SJCRH30 (cell line): ENCODE results near the gene PMFBP1. TPM values are rescaled to one million over a fixed set of nuclear protein-coding genes. Genes with fewer than 3 reads are reported as not detected.

Experiments used
- DNase-seq, 2 experiments: peaks; one replicate each; pipeline ENCODE4 v3.0.0-alpha.2; 2015 to 2020
- H3K27ac ChIP-seq: fragments of 250-450 bp; sonication (Bioruptor Pico); 2 replicates; pipeline ENCODE4 v1.5.1; 2020; ENCODE audit warnings: mild to moderate bottlenecking, moderate library complexity
- H3K27me3 ChIP-seq: fragments of 250-450 bp; sonication (Bioruptor Pico); 2 replicates; pipeline ENCODE4 v1.5.1; 2020; ENCODE audit warnings: mild to moderate bottlenecking, moderate library complexity
- H3K36me3 ChIP-seq: fragments of 250-450 bp; sonication (Bioruptor Pico); 2 replicates; pipeline ENCODE4 v1.5.1; 2020; ENCODE audit warnings: mild to moderate bottlenecking, moderate library complexity
- H3K4me1 ChIP-seq: fragments of 250-450 bp; sonication (Bioruptor Pico); 2 replicates; pipeline ENCODE4 v1.5.1; 2020; ENCODE audit warnings: mild to moderate bottlenecking, moderate library complexity
- H3K4me3 ChIP-seq: fragments of 250-450 bp; sonication (Bioruptor Pico); 2 replicates; pipeline ENCODE4 v1.5.1; 2020; ENCODE audit warnings: mild to moderate bottlenecking, moderate library complexity
- H3K9me3 ChIP-seq: fragments of 250-450 bp; sonication (Bioruptor Pico); replicated peaks from 2 replicates; pipeline ENCODE4 v1.5.1; 2020; ENCODE audit warnings: mild to moderate bottlenecking, moderate library complexity
- total RNA-seq: library from RNA; depleted of rRNA; stranded (reverse); fragments of >200 nt; shearing (Covaris generic); gene quantifications from 2 replicates; pipeline ENCODE4 v1.2.3, GENCODE V29; 2014

PMFBP1 gene
- total RNA-seq, 1 experiment from 2014 or later = 0.34 TPM

DNA sequence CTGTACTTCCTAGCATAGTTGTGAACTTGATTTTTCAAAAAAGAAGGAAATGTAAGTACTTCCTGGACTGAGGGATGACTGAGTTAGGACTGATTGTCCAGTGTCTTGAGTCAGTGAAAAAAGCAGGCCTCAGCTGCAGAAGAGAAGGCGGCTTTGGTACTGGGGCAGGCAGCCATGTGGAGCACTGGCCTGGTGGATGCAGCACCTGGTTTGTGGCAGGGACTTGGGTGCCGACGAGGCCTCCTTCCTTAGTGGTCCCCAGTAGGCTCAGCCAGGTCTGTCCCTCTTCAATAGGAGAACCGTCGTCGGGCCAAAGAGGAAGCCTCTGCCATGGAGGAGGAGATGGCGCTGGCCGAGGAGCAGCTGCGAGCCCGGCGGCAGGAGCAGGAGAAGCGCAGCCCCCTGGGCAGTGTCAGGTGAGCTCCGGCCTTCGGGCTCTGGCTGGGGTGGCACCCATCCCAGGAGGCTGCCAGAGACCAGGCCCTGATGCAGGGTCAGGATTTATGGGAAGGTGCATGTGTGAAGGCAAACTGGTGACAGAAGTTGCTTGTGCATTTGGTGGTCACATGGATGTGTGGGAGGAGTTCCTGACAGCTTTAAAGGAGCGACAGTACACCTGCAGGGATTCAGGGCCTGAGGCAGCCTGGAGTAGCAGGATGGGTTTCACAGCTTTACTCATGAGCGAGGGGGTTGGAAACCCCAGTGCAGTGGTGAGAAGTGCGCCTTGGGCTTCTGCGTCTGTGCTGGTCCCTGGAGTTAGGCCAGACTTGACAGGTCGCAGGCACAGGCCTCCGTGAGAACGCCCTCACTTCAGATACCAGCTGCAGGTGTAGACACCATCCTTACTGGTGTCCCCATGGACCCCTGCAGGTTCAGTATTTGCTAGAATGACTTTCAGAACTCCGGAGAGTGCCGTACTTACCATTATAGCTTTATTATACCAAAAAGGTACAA is 61.0 kb downstream of the PMFBP1 start:
- no peak for DNase-seq
- H3K27ac ChIP-seq = no peak overlapping the region
- peaks cover 5% of the 10 kb centered on the region for H3K36me3 ChIP-seq
- H3K4me1 ChIP-seq = no peaks in the 10 kb centered on the region
- no peaks in the 10 kb centered on the region for H3K9me3 ChIP-seq
- no peaks in the 10 kb centered on the region for H3K27me3 ChIP-seq
- H3K4me3 ChIP-seq = no peak overlapping the region

DNA sequence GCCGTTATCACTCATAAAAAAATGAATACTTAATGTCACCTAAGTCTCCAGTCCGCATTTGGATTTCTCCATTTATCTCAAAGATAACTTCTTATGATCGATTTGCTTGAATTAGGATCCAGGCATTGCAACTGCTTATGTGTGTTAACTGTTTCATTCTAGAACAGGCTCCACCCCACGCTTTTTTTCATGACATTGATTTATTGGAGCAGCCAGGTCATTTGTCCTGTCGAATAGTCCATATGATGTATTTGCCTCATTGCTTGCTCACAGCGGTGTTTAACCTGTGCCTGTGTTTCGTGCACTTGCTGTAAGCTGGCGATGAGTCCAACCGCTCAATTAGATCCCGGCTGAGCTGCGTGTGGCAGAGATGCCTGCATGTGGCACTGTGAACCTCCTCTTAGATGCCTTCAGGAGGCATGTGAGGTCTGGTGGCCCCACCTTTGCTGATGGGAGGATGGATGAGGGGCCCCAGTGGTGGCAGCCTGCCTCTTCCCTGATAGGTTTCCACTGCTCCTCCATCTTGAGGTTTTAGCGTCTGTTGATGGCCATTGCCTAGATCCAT is 61.9 kb downstream of the PMFBP1 start:
- no peaks in the 10 kb centered on the region for H3K9me3 ChIP-seq
- DNase-seq = no peak
- H3K27me3 ChIP-seq = no peaks in the 10 kb centered on the region
- H3K4me3 ChIP-seq = no peak overlapping the region
- no peaks in the 10 kb centered on the region for H3K4me1 ChIP-seq
- H3K27ac ChIP-seq = no peak overlapping the region
- H3K36me3 ChIP-seq = peaks cover 5% of the 10 kb centered on the region

DNA sequence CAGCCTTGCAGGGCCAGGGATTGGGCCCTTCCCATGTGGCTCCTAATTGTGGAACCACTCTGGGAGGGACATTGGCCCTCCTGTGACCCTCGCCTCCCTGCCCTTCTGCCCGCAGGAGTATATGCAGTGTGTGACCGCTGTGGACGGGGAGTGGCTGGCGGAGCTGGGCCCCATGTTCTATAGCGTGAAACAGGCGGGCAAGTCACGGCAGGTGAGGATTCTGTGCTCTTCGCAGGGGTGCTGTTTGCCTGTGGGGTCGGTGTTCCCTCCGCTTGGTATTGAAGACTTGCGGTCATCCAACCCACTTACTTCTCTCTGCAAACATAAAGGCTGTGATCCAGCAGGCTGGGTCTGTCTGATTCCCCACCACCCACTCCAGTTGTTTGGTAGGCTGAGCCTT is 62.7 kb downstream of the PMFBP1 start:
- Histone ChIP-seq H3K4me3 (no peak overlapping the region), H3K27ac (no peak overlapping the region), H3K4me1 (no peaks in the 10 kb centered on the region), H3K27me3 (no peaks in the 10 kb centered on the region), H3K36me3 (peaks cover 5% of the 10 kb centered on the region), H3K9me3 (no peaks in the 10 kb centered on the region)
- no peak for DNase-seq

DNA sequence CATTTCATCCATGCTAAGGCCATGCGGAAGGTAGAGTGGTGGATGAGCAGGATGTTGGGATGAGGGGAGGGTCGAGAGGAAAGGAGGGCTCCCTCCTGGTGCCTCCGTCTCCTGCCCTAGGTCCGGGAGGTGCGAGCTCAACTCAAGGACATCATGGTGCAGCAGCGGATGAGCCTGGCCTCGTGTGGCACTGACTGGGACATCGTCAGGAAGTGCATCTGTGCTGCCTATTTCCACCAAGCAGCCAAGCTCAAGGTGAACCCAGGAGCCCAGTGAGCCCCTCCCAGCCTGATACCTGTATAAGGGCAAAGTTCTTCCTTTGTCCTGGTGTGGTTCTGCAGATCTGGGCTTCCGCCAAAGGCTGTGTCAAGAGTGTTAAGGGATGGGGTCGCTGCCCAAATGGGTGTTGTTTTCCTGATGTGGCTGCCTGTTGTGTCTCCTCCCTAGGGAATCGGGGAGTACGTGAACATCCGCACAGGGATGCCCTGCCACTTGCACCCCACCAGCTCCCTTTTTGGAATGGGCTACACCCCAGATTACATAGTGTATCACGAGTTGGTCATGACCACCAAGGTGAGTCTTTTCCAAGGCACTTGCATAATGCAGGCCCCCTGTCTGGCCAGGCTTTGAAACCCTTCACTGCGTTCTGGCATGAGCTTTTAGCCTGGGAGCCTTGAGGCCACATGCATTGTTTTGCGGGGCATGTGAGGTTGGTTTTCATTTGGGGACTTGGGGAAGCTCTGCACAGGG is 63.4 kb downstream of the PMFBP1 start:
- H3K4me3 ChIP-seq = no peak overlapping the region
- no peaks in the 10 kb centered on the region for H3K27me3 ChIP-seq
- peaks cover 5% of the 10 kb centered on the region for H3K36me3 ChIP-seq
- DNase-seq = no peak
- H3K9me3 ChIP-seq = no peaks in the 10 kb centered on the region
- H3K4me1 ChIP-seq = no peaks in the 10 kb centered on the region
- no peak overlapping the region for H3K27ac ChIP-seq

- H3K4me1 ChIP-seq = no peaks in the 10 kb centered on the region
- no peak overlapping the region for H3K4me3 ChIP-seq
- H3K27me3 ChIP-seq = no peaks in the 10 kb centered on the region
- DNase-seq = no peak
- H3K9me3 ChIP-seq = no peaks in the 10 kb centered on the region
- no peak overlapping the region for H3K27ac ChIP-seq
- peaks cover 11% of the 10 kb centered on the region for H3K36me3 ChIP-seq
Measured at GRCh38 chr16:72107371-72107770, 64.6 kb downstream of the PMFBP1 start.

DNA sequence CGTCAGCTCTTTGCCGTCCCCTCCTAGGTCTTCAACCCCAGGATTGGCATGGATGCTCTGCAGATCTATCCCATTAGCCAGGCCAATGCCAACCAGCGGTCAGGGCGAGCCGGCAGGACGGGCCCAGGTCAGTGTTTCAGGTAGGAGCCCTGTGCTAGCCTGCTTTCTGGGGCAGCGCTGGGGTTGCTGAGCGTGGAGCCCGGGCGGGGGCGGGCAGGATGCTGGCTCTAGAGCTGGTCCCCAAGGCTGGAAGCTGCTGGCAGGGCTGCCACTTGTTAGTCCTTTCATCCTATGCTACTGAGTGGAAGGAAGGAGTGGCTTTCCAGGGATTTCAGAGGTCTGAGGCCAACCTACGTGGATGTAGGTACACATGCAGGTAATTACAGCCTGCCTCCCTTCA is 66.0 kb downstream of the PMFBP1 start:
- peaks cover 14% of the 10 kb centered on the region for H3K36me3 ChIP-seq
- H3K4me3 ChIP-seq = no peak overlapping the region
- no peak for DNase-seq
- H3K27me3 ChIP-seq = no peaks in the 10 kb centered on the region
- no peaks in the 10 kb centered on the region for H3K4me1 ChIP-seq
- no peaks in the 10 kb centered on the region for H3K9me3 ChIP-seq
- no peak overlapping the region for H3K27ac ChIP-seq

DNA sequence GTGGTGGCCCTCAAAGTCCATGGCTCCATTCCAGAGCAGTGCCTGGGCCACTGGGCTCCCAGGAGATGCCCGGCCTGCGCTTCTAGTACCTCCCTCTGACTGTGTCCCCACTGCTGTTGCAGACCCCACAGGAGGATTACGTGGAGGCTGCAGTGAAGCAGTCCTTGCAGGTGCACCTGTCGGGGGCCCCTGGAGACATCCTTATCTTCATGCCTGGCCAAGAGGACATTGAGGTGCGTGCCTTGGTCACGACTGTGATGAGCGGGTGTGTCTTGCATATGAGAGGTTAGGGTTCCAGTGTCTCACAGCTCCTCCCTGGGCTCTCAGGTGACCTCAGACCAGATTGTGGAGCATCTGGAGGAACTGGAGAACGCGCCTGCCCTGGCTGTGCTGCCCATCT is 67.0 kb downstream of the PMFBP1 start:
- no peak for DNase-seq
- H3K36me3 ChIP-seq = peaks cover 17% of the 10 kb centered on the region

DNA sequence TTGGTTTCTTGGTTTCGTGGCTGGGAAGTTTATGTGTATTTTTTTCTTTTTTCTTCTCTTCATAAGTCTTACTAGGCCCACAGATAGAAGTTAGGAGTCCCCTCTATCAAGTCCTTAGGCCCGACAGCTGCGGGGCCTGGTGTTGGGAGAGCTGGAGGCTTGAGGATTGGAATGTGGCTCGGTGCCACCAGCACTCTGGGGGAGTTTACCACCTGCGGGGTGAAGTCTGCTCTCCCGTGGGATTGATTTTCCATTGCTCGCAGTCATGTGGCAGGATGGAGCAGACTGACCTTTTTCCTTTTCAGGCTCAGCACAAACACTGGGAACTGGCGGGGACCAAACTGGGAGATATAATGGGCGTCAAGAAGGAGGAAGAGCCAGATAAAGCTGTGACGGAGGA is 70.8 kb downstream of the PMFBP1 start:
- Histone ChIP-seq H3K27me3 (no peaks in the 10 kb centered on the region), H3K4me3 (no peak overlapping the region), H3K4me1 (no peaks in the 10 kb centered on the region), H3K36me3 (peaks cover 29% of the 10 kb centered on the region), H3K9me3 (no peaks in the 10 kb centered on the region), H3K27ac (no peak overlapping the region)
- DNase-seq = no peak

More for the DNA sequence above, 67.0 kb downstream of the PMFBP1 start:
- H3K9me3 ChIP-seq = no peaks in the 10 kb centered on the region
- no peaks in the 10 kb centered on the region for H3K4me1 ChIP-seq
- no peaks in the 10 kb centered on the region for H3K27me3 ChIP-seq
- H3K27ac ChIP-seq = no peak overlapping the region
- H3K4me3 ChIP-seq = no peak overlapping the region

DNA sequence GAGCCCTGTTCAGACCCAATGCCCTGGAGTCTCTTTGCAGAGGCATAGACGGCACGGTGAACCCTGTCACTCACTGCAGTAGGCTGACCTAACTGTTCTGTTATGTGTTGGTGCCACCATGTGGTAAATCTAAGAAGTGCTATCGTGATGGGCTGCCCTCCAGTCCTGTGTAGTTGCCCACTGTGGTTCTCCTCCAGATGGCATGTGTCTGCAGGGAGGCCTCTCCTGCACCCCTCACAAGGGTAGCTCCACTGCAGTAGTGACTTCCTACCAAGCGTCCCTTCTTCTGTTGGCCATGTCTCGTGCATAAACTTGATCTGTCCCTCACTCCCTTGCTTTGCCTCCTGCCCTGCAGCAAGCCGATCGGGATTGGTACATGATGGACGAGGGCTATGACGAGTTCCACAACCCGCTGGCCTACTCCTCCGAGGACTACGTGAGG is 72.6 kb downstream of the PMFBP1 start:
- peak; percentile 29 to 66 for DNase-seq

GRCh38 chr16:72098936-72099335 is 73.0 kb downstream of the PMFBP1 start:
- Histone ChIP-seq H3K27me3 (no peaks in the 10 kb centered on the region), H3K27ac (no peak overlapping the region), H3K4me3 (no peak overlapping the region), H3K9me3 (no peaks in the 10 kb centered on the region), H3K36me3 (peaks cover 29% of the 10 kb centered on the region), H3K4me1 (0 out of 2 replicates have a peak, but pooled peaks cover 3% of the 10 kb centered on the region)
- DNase-seq = no peak

More for the DNA sequence above, 72.6 kb downstream of the PMFBP1 start:
- Histone ChIP-seq H3K36me3 (peaks cover 29% of the 10 kb centered on the region), H3K4me1 (0 out of 2 replicates have a peak, but pooled peaks cover 3% of the 10 kb centered on the region), H3K9me3 (no peaks in the 10 kb centered on the region), H3K27me3 (no peaks in the 10 kb centered on the region), H3K4me3 (no peak overlapping the region), H3K27ac (no peak overlapping the region)

DNA sequence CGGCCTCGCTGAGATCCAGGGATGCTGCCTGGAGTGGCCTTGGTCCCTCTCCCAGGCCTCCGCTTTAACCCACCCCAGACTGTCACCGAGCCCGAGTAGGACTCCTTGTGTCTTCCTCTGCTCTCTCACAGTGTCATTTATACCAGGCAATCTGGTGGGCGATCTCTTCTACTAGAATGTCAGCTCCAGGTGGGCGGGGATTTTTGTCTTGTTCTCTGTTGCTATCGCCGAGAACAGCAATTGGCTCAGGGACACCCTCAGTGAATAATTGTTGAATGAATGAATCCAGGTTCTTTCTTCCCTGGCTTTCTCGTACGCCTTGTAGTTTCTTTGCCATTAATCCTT is 77.7 kb downstream of the PMFBP1 start:
- Histone ChIP-seq H3K27me3 (no peaks in the 10 kb centered on the region), H3K27ac (peak overlapping the region; percentile 77), H3K4me1 (0 out of 2 replicates have a peak, but pooled peaks cover 3% of the 10 kb centered on the region), H3K4me3 (peak overlapping the region; percentile 90), H3K9me3 (no peaks in the 10 kb centered on the region), H3K36me3 (peaks cover 12% of the 10 kb centered on the region)
- DNase-seq = peak in 1 of 2 experiments; percentile 11

GRCh38 chr16:72093448-72094265 is 78.3 kb downstream of the PMFBP1 start, which contains the start of the genes DHX38 and TXNL4B:
Gene DHX38, plus strand, starts transcription at chr16:72093847. Its CDS starts 2,311 bp downstream, at chr16:72096158.
Gene TXNL4B, minus strand, starts transcription at chr16:72093620. Its CDS starts 2,871 bp downstream, at chr16:72090749.
- DNase-seq = peak; percentile 93 to 96

DNA sequence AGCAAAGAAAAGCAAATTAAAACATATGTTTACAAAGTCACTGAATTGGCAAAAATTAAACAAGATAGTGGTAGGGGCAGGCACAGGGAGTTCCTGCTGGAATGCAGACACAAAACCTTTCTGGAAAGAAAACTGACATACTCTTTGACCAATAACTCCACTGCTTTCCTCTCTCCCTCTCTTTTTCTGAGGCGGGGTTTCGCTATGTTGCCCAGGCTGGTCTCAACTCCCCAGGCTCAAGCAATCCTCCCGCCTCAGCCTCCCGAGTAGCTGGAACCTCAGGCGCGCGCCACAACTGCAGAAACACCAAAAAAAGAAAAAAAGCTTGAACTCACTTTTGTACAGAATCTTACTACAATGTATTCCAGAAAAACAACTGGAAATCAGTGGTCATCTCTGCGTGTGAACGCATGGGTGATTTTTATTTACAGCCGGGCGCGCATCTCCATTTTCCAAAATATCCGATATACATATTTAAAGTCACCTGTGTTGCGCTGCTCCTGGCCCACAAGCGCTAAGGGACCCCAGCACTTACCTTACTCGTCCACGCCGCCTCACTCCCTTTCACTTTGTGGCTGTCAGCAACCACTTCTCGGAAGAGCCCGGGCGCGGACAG is 79.0 kb downstream of the PMFBP1 start:
- Histone ChIP-seq H3K9me3 (no peaks in the 10 kb centered on the region), H3K36me3 (peaks cover 14% of the 10 kb centered on the region; the same call in 1 of the 2 replicates), H3K27me3 (no peaks in the 10 kb centered on the region), H3K4me1 (0 out of 2 replicates have a peak, but pooled peaks cover 3% of the 10 kb centered on the region), H3K4me3 (peak overlapping the region; percentile 90), H3K27ac (no peak overlapping the region; the same call in 1 of the 2 replicates)
- DNase-seq = peak; percentile 30 to 51

More at GRCh38 chr16:72093448-72094265, 78.3 kb downstream of the PMFBP1 start, which contains the start of the genes DHX38 and TXNL4B:
- Histone ChIP-seq H3K4me1 (0 out of 2 replicates have a peak, but pooled peaks cover 3% of the 10 kb centered on the region), H3K27ac (peak within 1 kb of the TSS; percentile 77), H3K4me3 (peak within 1 kb of the TSS; percentile 90), H3K36me3 (peaks cover 8% of the 10 kb centered on the region; the same call in 1 of the 2 replicates), H3K27me3 (no peaks in the 10 kb centered on the region), H3K9me3 (no peaks in the 10 kb centered on the region)
